Measurements from ENCODE around the gene FOXA3. TPM values are rescaled to one million over a fixed set of nuclear protein-coding genes. Genes with fewer than 3 reads are reported as not detected.
"Not testable (repeated sequence)": the region's sequence is repeated elsewhere in the genome, so short reads cannot be mapped to it uniquely, and the experiment has no call there.

FOXA3 gene
- total RNA-seq, 2 donors from 2014 or later: not detected

DNA sequence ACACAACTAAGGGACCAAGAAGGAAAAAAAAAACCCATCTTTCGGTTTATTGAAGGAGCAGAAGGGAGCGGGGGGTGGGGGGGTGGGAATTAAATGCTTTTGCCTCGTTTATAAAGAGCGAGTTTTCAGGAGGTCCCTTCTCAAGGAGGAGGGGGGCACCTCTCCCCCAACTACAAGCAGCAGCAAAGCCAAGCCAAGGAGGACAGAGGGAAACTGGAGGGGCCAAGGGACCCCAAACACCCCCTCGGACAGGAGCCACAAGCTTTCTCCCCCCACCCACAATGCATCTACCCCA lies 19.4 kb downstream of the FOXA3 start:
- H3K9me3 ChIP-seq (ENCODE audit: control insufficient read depth, low read length, poor library complexity, severe bottlenecking): no peaks in the 10 kb centered on the region
- ATAC-seq (no peak), DNase-seq (no peak)
- peak overlapping the region; percentile 89 for H3K27ac Mint-ChIP-seq
- H3K27me3 Mint-ChIP-seq: peaks cover 6% of the 10 kb centered on the region
- H3K4me1 Mint-ChIP-seq: peaks cover 26% of the 10 kb centered on the region
- H3K36me3 Mint-ChIP-seq (ENCODE audit: low read depth): peaks cover 7% of the 10 kb centered on the region
- H3K4me3 Mint-ChIP-seq: peak overlapping the region; percentile 93

DNA sequence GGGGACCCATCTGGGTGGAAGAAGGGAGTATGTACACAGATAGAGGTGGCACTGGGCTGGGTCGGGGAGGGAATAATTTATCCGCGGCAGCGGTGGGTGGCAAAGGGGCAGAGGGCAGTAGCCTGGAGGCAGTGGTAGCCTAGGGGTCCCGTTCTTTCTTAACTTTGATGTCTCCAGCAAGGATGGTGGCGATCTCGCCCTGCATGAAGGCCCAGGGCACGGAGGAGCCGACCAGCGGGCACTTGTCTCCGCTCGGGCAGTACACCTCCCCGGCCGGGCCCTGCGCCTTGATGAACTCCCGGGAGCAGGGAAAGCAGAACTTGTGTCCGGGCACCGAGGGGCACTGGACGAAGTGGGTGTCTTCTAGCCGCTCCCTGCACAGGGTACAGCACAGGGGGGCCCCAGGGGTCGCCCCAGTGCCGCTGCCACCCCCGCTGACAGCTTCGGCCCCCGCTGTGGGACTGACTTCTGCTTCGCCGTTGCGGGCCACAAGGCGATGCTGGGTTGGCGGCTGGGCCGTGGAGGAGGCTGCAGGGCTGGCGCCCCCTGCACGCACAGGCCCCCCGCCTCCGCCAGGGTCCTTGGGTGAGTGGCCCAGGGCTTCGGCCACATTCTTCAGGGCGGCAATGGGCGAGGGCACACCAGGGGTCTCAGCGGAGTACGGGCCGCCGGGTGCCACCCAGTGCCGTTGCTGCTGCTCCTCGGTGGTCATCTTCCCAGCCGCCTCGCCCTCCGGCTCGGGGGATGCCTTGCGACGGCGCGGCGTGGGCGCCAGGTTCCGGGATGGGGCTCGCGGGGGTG lies 20.0 kb downstream of the FOXA3 start:
- peak overlapping the region; percentile 89 for H3K27ac Mint-ChIP-seq
- H3K4me1 Mint-ChIP-seq: peaks cover 23% of the 10 kb centered on the region
- peaks cover 3% of the 10 kb centered on the region for H3K36me3 Mint-ChIP-seq (ENCODE audit: low read depth)
- peak overlapping the region; percentile 93 for H3K4me3 Mint-ChIP-seq
- no peaks in the 10 kb centered on the region for H3K9me3 ChIP-seq (ENCODE audit: control insufficient read depth, low read length, poor library complexity, severe bottlenecking)
- ATAC-seq: no peak
- H3K27me3 Mint-ChIP-seq: peaks cover under 1% of the 10 kb centered on the region
- no peak for DNase-seq

DNA sequence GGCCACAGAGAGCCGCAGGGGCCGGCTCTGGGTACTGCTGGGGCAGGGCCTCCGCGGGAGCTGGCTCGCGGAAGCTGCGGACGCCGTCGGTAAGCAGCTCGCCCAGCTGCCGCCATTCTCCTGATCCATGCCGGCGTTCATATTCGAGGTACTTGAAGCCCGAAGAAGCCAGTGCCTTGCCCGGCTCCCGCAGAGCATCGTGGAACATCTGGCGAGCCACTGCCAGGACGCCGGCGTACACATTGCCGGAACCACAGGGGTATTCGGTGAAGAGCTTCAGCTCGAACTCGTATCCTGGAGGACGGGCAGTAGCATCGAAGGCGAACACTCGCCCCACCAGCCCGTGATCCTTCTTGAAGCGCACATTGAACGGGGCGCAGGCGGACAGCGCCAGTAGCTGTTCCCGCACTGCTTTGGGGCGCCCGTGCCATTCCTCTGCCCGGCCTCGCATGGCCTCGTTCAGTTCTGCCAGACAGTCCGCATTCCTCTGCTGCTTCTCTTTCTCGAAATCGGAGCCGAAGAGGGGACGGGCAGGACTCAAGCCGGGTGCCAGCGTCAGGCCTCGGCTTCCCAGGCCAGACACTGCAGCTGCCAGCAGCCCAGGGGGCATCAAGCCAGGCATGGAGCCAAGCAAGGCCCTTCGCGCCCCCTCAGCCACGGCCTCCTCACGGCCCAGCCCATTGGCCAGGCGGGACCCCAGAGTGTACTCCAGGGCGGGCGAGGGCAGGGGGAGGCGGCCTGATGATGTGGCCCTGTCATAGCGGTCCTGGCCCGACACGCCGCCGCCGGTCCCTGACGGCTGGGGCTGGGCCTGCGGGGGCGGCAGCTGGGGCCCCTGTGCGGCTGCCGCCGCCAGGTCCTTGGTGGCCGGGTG lies 20.8 kb downstream of the FOXA3 start:
- DNase-seq: no peak
- no peak overlapping the region for H3K27ac Mint-ChIP-seq
- no peak for ATAC-seq
- H3K36me3 Mint-ChIP-seq (ENCODE audit: low read depth): peaks cover 3% of the 10 kb centered on the region
- peaks cover 25% of the 10 kb centered on the region for H3K4me1 Mint-ChIP-seq
- no peaks in the 10 kb centered on the region for H3K27me3 Mint-ChIP-seq
- peak overlapping the region; percentile 62 for H3K4me3 Mint-ChIP-seq
- no peaks in the 10 kb centered on the region for H3K9me3 ChIP-seq (ENCODE audit: control insufficient read depth, low read length, poor library complexity, severe bottlenecking)

DNA sequence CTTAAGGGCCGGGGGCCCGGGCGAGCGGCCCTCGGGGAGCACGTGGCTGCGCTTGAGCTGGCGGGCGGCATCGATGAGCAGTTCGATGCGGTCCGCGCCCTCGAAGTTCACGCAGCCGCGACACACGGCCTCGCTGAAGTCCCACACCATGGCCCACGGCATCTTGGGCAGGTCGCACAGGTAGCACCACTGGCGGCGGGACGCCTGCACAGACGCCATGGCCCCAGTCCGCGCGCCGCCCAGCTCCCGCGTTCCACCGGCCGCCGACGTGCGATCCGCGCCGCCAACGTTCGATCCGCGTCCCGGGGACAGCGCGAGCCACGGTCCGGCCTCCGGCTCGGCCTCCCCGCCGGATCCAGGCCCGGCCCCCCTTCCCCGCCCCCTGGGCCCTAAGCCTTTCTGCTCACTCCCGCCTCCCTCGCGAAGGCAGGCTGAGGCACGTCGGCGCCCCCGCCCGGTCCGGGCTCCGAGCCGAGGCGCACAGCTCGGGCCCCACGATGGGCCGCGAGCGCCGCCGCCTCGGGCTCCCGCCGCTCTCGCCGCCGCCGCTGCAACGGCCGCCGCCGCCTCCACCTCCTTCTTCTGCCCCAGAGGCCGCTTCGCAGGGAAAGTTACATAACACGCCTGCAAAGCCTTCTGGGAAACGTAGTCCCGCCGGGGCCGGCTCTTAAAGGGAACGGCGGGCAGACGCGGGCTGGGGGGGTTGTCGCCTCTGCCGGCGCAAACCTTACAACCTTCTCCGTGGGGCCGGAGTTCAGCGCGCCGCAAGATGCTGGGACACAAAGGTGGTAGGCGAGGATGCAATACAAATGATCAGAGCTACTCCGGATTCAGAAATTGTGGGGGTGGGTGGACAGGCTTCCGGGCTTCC lies 21.7 kb downstream of the FOXA3 start, which contains the start of gene IRF2BP1:
Gene IRF2BP1, minus strand, starts transcription at position 586 of the 871 bp plus-strand sequence. Its CDS starts 367 bp downstream, at position 219.
- DNase-seq (peak; percentile 79 to 87 (median 82)), ATAC-seq (peak; percentile 81)
- peak within 1 kb of the TSS; percentile 98 for H3K4me3 Mint-ChIP-seq
- peak within 1 kb of the TSS; percentile 98 for H3K27ac Mint-ChIP-seq
- H3K4me1 Mint-ChIP-seq: peaks cover 25% of the 10 kb centered on the region
- peaks cover 3% of the 10 kb centered on the region for H3K36me3 Mint-ChIP-seq (ENCODE audit: low read depth)
- H3K9me3 ChIP-seq (ENCODE audit: control insufficient read depth, low read length, poor library complexity, severe bottlenecking): no peaks in the 10 kb centered on the region
- no peaks in the 10 kb centered on the region for H3K27me3 Mint-ChIP-seq

DNA sequence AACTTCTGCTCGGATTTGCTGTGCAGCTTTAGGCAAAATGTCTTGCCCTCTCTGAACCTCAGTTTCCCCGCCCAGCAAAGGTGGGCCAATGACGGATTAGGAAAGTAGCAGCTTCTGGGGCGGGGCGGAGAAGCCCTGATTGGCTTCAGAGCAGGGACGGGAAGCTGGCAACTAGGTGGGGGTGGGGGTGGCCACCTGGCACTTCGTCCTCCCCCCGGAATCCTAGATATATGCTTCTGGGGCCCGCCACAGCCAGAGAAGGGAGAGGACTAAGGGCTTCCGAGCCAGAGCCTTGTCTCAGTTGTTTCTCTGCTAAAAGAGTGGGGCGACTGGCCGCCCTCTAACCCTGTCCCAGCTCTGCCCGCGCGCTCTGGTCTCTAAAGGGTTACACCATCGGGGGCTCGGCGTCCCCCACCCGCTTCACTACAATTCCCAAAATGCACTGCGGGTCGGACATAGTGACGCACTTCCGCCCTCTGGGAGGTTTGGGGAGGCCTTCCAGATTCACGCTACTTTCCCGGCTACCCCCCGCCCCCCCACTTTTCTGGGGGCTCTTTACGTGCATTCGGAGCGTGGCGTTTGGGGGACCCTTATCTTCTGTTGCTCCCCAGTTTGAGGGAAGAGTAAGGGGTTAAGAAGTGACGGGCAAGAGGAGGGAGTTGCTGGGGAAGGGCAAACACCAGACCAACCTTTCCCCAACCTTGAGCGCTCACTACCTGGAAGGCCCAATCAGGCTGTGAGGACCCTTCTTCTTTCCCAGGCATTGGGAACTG lies 22.5 kb downstream of the FOXA3 start:
- Mint-ChIP-seq H3K27ac (peak overlapping the region; percentile 98), H3K27me3 (no peaks in the 10 kb centered on the region), H3K4me3 (peak overlapping the region; percentile 98), H3K36me3 (ENCODE audit: low read depth) (peaks cover 3% of the 10 kb centered on the region), H3K4me1 (peaks cover 20% of the 10 kb centered on the region)
- peak; percentile 77 for ATAC-seq
- DNase-seq: peak; percentile 73 to 82 (median 78)
- H3K9me3 ChIP-seq (ENCODE audit: control insufficient read depth, low read length, poor library complexity, severe bottlenecking): no peaks in the 10 kb centered on the region

DNA sequence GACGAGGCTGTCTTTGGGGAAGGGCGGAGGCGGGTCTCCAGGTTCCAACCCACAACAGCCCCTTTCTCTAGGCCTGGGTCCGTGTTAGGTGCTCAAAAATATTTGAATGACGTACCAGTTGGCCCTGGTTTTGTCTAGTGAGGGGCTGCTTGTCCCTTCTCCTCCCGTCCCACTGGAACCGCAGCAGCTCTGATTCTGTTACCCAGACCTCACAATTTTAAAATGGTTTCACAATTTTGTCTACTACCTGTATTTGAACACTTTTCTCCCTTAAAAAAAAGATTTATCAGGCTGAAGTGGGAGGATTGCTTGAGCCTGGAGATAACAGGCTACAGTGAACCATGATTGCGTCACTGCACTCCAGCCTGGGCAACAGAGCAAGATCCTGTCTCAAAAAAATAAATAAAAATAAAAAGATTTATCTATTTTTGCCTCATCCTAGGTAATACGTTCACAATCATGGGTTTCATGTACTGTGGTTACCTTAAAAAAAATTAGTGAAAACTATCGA lies 23.1 kb downstream of the FOXA3 start:
- no peak for DNase-seq
- H3K36me3 Mint-ChIP-seq (ENCODE audit: low read depth): peaks cover 3% of the 10 kb centered on the region
- peaks cover 18% of the 10 kb centered on the region for H3K4me1 Mint-ChIP-seq
- no peaks in the 10 kb centered on the region for H3K27me3 Mint-ChIP-seq
- ATAC-seq: no peak
- peak overlapping the region; percentile 98 for H3K27ac Mint-ChIP-seq
- no peaks in the 10 kb centered on the region for H3K9me3 ChIP-seq (ENCODE audit: control insufficient read depth, low read length, poor library complexity, severe bottlenecking)
- no peak overlapping the region for H3K4me3 Mint-ChIP-seq

DNA sequence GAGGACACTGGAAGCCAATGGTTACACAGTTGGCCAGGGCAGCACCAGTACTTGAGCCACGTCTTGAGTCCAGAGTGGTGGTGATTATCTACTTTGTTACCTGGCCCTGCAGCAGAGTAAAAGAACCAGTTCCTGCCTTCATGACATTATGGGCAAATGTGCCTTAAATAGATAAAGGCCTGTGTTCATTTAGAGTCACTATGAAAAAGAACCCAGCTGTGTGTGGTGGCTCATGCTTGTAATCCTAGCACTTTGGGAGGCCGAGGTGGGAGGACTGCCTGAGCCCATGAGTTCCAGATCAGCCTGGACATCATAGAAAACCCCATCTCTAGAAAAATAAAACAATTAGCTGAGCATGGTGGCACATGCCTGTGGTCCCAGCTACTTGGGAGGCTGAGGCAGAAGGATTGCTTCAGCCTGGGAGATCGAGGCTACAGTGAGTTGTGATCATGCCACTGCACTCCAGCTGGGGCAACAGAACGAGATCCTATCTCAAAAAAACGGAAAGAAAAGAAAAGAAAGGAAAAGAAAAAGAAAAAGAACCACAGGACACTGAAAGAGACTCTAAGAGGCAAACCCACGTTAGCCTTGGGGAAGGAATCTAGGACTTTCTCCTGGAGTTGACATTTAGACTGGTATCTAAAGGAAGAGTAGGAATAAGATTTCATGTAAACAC lies 25.2 kb downstream of the FOXA3 start:
- no peaks in the 10 kb centered on the region for H3K9me3 ChIP-seq (ENCODE audit: control insufficient read depth, low read length, poor library complexity, severe bottlenecking)
- H3K27ac Mint-ChIP-seq: peak overlapping the region; percentile 29
- peaks cover 3% of the 10 kb centered on the region for H3K36me3 Mint-ChIP-seq (ENCODE audit: low read depth)
- H3K4me1 Mint-ChIP-seq: peaks cover 13% of the 10 kb centered on the region
- no peaks in the 10 kb centered on the region for H3K27me3 Mint-ChIP-seq
- DNase-seq: no peak
- no peak for ATAC-seq
- no peak overlapping the region for H3K4me3 Mint-ChIP-seq

DNA sequence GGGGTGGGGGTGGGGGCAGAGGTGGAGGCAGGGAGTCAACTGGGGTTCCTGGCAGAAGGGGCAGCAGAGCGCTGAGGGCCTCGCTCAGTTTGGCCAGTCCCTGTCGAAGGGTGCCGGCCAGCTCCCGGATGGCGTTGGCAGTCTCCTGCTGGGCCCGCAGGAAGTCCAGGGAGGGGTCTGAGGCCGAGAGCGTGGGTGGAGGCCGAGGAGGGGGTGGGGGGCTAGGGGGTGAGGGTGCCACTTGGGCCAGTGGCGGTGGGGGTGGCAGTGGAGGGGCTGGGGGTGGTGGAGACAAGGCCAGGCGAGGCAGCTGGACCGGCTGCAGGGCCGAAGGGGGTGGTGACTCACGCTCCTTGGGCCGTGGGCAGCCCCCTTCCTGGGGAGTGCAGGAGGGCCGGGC lies 26.8 kb downstream of the FOXA3 start:
- Mint-ChIP-seq H3K27me3 (no peaks in the 10 kb centered on the region), H3K36me3 (ENCODE audit: low read depth) (peaks cover 3% of the 10 kb centered on the region), H3K4me3 (no peak overlapping the region), H3K4me1 (peaks cover 13% of the 10 kb centered on the region), H3K27ac (no peak overlapping the region)
- DNase-seq (no peak), ATAC-seq (no peak)
- no peaks in the 10 kb centered on the region for H3K9me3 ChIP-seq (ENCODE audit: control insufficient read depth, low read length, poor library complexity, severe bottlenecking)

DNA sequence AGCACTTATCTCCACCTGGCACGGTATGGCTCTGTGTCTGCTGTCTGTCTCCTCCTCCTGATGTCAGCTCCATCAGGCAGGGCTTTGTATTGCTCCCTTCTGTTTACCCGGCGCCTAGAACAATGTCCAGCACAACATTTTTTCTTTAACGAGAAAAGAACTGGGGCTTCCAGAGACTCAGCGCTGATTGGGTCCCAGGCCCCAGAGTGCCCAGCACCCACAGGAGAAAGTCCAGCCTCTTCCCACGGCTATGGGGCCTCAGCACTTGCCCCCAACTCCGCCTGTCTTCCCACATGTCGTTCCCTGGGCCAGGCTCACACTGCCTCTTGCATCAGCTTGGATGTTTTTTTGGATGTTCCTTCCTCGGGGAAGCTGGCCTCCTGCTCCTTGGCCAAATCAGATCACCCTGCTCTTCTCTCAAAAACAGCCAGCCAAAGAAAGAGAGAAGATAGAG lies 31.4 kb downstream of the FOXA3 start:
- H3K4me1 Mint-ChIP-seq: peaks cover 7% of the 10 kb centered on the region
- H3K4me3 Mint-ChIP-seq: no peak overlapping the region
- peaks cover 2% of the 10 kb centered on the region for H3K36me3 Mint-ChIP-seq (ENCODE audit: low read depth)
- H3K27me3 Mint-ChIP-seq: no peaks in the 10 kb centered on the region
- no peak for ATAC-seq
- no peak for DNase-seq
- H3K27ac Mint-ChIP-seq: no peak overlapping the region
- H3K9me3 ChIP-seq (ENCODE audit: control insufficient read depth, low read length, poor library complexity, severe bottlenecking): no peaks in the 10 kb centered on the region

DNA sequence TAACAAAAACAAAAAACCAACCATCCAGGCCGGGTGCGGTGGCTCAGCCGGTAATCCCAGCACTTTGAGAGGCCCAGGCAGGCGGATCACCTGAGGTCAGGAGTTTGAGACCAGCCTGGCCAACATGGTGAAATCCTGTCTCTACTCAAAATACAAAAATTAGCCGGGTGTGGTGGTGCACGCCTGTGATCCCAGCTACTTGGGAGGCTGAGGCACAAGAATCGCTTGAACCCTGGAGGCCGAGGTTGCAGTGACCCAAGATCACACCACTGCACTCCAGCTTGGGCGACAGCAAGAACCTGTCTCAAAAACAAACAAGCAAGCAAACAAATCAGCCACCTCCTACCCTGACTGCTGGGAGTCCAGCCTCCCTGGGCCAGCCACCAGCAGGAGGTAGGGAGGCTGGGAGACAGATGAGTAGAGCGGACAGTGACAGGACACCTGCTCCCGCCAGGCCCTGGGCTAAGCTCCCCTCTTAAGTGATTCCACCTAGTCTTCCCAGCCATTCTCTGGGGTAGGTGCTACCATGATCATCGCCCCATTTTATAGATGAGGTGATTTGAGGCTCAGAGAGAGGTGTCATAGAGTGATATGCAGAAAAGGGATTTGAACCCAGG lies 32.0 kb downstream of the FOXA3 start:
- H3K9me3 ChIP-seq (ENCODE audit: control insufficient read depth, low read length, poor library complexity, severe bottlenecking); H3K4me3 Mint-ChIP-seq; H3K27me3 Mint-ChIP-seq; H3K27ac Mint-ChIP-seq; H3K4me1 Mint-ChIP-seq; H3K36me3 Mint-ChIP-seq (ENCODE audit: low read depth); ATAC-seq; DNase-seq: not testable (repeated sequence)

DNA sequence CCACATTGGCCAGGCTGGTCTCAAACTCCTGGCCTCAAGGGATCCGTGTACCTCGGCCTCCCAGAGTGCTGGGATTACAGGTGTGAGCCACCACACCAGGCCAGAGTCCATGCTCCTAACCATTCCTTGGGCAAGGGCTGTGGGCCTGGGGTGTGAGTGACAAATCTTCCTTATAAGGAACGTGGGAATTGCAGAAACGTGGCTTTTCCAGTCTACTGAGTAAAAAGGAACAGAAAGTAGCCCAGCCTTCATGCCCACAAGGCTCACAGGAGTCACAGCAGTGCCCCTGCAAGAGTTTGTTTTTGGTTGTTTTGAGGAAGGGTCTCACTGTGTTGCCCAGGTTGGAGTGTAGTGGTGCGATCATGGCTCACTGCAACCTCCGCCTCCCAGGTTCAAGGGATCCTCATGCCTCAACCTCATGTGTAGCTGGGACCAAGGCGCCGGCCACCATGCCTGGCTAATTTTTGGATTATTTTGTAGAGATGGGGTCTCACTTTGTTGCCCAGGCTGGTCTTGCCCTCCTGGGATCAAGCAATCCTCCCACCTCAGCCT lies 33.2 kb downstream of the FOXA3 start:
- no peaks in the 10 kb centered on the region for H3K9me3 ChIP-seq (ENCODE audit: control insufficient read depth, low read length, poor library complexity, severe bottlenecking)
- Mint-ChIP-seq H3K27me3 (no peaks in the 10 kb centered on the region), H3K27ac (no peak overlapping the region), H3K36me3 (ENCODE audit: low read depth) (peaks cover 2% of the 10 kb centered on the region), H3K4me1 (peaks cover 13% of the 10 kb centered on the region), H3K4me3 (no peak overlapping the region)
- ATAC-seq (no peak), DNase-seq (no peak)

Data from T-helper 17 cell (primary cell).